CD4-positive, alpha-beta T cell (primary cell): ENCODE data around the gene LIN54. TPM values are rescaled to one million over a fixed set of nuclear protein-coding genes. Genes with fewer than 3 reads are reported as not detected.
"Not testable (repeated sequence)": the region's sequence is repeated elsewhere in the genome, so short reads cannot be mapped to it uniquely, and the experiment has no call there.

Source experiments
- ATAC-seq: fragments of 200-7000 bp; cut with Tn5 transposase; one replicate; pipeline ENCODE4 v1.10.0; 2022; ENCODE audit warnings: mild to moderate bottlenecking; ENCODE audit not compliant: poor library complexity
- CTCF ChIA-PET: fragments of 350-600 bp; sonication (Branson Sonifier 250); formaldehyde crosslinking; loops from one replicate; lab custom pipeline; 2021; ENCODE audit warnings: antibody characterized with exemption, inconsistent platforms; lab: Charles Lee
- POLR2A ChIA-PET: fragments of 350-600 bp; sonication (Branson Sonifier 250); formaldehyde crosslinking; loops from one replicate; lab custom pipeline; 2021; ENCODE audit warnings: antibody characterized with exemption, inconsistent platforms; lab: Charles Lee
- DNase-seq, 14 experiments: peaks; one replicate each; pipeline ENCODE4 v3.0.0-alpha.2; 2013 to 2020; ENCODE audit warnings: mixed read lengths in 2 of 14
- H3K27ac ChIP-seq, 2 donors: one replicate each; pipeline versions ENCODE4 v1.5.1 to v1.7.0; 2013; ENCODE audit warnings: low read length in 2 of 2, low read depth in 1 of 2, mild to moderate bottlenecking in 1 of 2
- H3K27me3 ChIP-seq, 2 experiments: 1 replicate in 1 of 2; 2 replicates in 1 of 2; pipeline versions ENCODE4 v1.6.1 to v1.7.0; 2013; ENCODE audit warnings: low read length in 2 of 2, control low read depth in 1 of 2, mild to moderate bottlenecking in 1 of 2, moderate library complexity in 1 of 2; ENCODE audit not compliant: insufficient read depth in 2 of 2, control insufficient read depth in 1 of 2
- H3K36me3 ChIP-seq: one replicate; pipeline ENCODE4 v1.6.1; 2013; ENCODE audit warnings: low read length, control low read depth; ENCODE audit not compliant: insufficient read depth
- H3K4me1 ChIP-seq: one replicate; pipeline ENCODE4 v1.6.1; 2013; ENCODE audit warnings: low read length, control low read depth; ENCODE audit not compliant: insufficient read depth
- H3K4me3 ChIP-seq: one replicate; pipeline ENCODE4 v1.5.1; 2013; ENCODE audit warnings: mild to moderate bottlenecking, low read length, moderate library complexity
- H3K9me3 ChIP-seq, 2 experiments: 1 replicate in 1 of 2; 2 replicates in 1 of 2; pipeline versions ENCODE4 v1.6.1 to v1.7.0; 2013; ENCODE audit warnings: low read length in 2 of 2, mild to moderate bottlenecking in 2 of 2, control low read depth in 1 of 2, moderate library complexity in 1 of 2; ENCODE audit not compliant: control insufficient read depth in 1 of 2, insufficient read depth in 1 of 2
- H3K27ac Mint-ChIP-seq: one replicate; pipeline ENCODE4 v1.8.0; 2020; ENCODE audit warnings: mixed read lengths
- H3K27me3 Mint-ChIP-seq: one replicate; pipeline ENCODE4 v1.8.0; 2021; ENCODE audit warnings: mixed read lengths
- H3K36me3 Mint-ChIP-seq: one replicate; pipeline ENCODE4 v1.8.0; 2021; ENCODE audit warnings: low read depth, mixed read lengths
- H3K4me1 Mint-ChIP-seq: one replicate; pipeline ENCODE4 v1.8.0; 2021; ENCODE audit warnings: low read depth, mixed read lengths
- H3K4me3 Mint-ChIP-seq: one replicate; pipeline ENCODE4 v1.8.0; 2020; ENCODE audit warnings: mild to moderate bottlenecking, mixed read lengths
- H3K9me3 Mint-ChIP-seq: one replicate; pipeline ENCODE4 v1.8.0; 2020; ENCODE audit warnings: mixed read lengths
- CTCF ChIP-seq: fragments of 200-600 bp; IDR thresholded peaks from one replicate; pipeline ENCODE4 v1.8.0; 2022; ENCODE audit warnings: antibody characterized with exemption, mild to moderate bottlenecking
- intact Hi-C, 2 experiments: fragments of 100-400 bp; cut with DNase I in 1 of 2; cut with micrococcal nuclease in 1 of 2; formaldehyde crosslinking; loops; one replicate each; pipeline versions ENCODE4 v1.15.1 to v1.9.0; 2023 to 2025; cut with DNase I, micrococcal nuclease
- total RNA-seq, 174 experiments: library from RNA in 2 of 174; stranded (reverse) in 2 of 174; gene quantifications; one replicate each; pipeline ENCODE4 v1.2.3 and lab custom pipeline; 2021 to 2026

LIN54 gene
- total RNA-seq, 2 experiments from 2014 or later: 11.0 to 12.1 TPM

GRCh38 chr4:83024233-83024632 lies 13.6 kb upstream of the LIN54 start:
- H3K27me3 ChIP-seq: no peaks in the 10 kb centered on the region
- CTCF ChIA-PET: no interaction called here
- POLR2A ChIA-PET: no interaction called here

GRCh38 chr4:83023599-83023998 lies 13.0 kb upstream of the LIN54 start:
- H3K36me3 Mint-ChIP-seq, ATAC-seq, POLR2A ChIA-PET, H3K27ac ChIP-seq, DNase-seq, H3K4me3 Mint-ChIP-seq, CTCF ChIA-PET, H3K27me3 ChIP-seq, H3K4me1 ChIP-seq, H3K36me3 ChIP-seq, H3K4me3 ChIP-seq, intact Hi-C loops, H3K27ac Mint-ChIP-seq, H3K9me3 Mint-ChIP-seq, H3K27me3 Mint-ChIP-seq, H3K4me1 Mint-ChIP-seq: not testable (repeated sequence)
- H3K9me3 ChIP-seq: peaks cover 0 to 12% of the 10 kb centered on the region in 2 experiments

More at GRCh38 chr4:83024233-83024632, 13.6 kb upstream of the LIN54 start:
- H3K4me1 Mint-ChIP-seq: no peaks in the 10 kb centered on the region
- Histone ChIP-seq H3K4me1 (no peaks in the 10 kb centered on the region), H3K27ac (no peak overlapping the region), H3K9me3 (peaks cover 0 to 12% of the 10 kb centered on the region in 2 experiments), H3K36me3 (no peaks in the 10 kb centered on the region), H3K4me3 (no peak overlapping the region)
- no peaks in the 10 kb centered on the region for H3K36me3 Mint-ChIP-seq
- H3K27ac Mint-ChIP-seq: no peak overlapping the region
- DNase-seq (no peak), ATAC-seq (no peak)
- intact Hi-C loops: no loop called here
- no peak for TF ChIP-seq CTCF
- H3K4me3 Mint-ChIP-seq: no peak overlapping the region
- H3K9me3 Mint-ChIP-seq: peaks cover 2% of the 10 kb centered on the region
- peaks cover 11% of the 10 kb centered on the region for H3K27me3 Mint-ChIP-seq

GRCh38 chr4:83022724-83023450 lies 12.3 kb upstream of the LIN54 start:
- no peak overlapping the region for H3K4me3 Mint-ChIP-seq

More at GRCh38 chr4:83022724-83023450, 12.3 kb upstream of the LIN54 start:
- ATAC-seq (no peak), DNase-seq (no peak)
- H3K9me3 Mint-ChIP-seq: peaks cover 2% of the 10 kb centered on the region
- TF ChIP-seq CTCF: no peak
- H3K4me3 ChIP-seq: no peak overlapping the region
- no peaks in the 10 kb centered on the region for H3K27me3 ChIP-seq
- intact Hi-C loops: no loop called here
- H3K4me1 Mint-ChIP-seq: no peaks in the 10 kb centered on the region
- no peaks in the 10 kb centered on the region for H3K36me3 ChIP-seq
- H3K27ac ChIP-seq: no peak overlapping the region
- H3K27ac Mint-ChIP-seq: no peak overlapping the region
- H3K4me1 ChIP-seq: no peaks in the 10 kb centered on the region
- H3K27me3 Mint-ChIP-seq: peaks cover 4% of the 10 kb centered on the region
- peaks cover 0 to 12% of the 10 kb centered on the region in 2 experiments for H3K9me3 ChIP-seq
- ChIA-PET POLR2A (no interaction called here), CTCF (no interaction called here)
- H3K36me3 Mint-ChIP-seq: no peaks in the 10 kb centered on the region
